SK-N-MC (cell line): ENCODE measurements around the gene ROBO2.

Experiments used
- DNase-seq: peaks from one replicate; pipeline ENCODE4 v3.0.0-alpha.2; 2011; ENCODE audit warnings: low read depth, low spot score
- H3K27ac ChIP-seq: fragments of 200-600 bp; sonication (generic); 2 replicates; pipeline ENCODE4 v1.5.1; 2016; ENCODE audit warnings: mixed run types
- H3K36me3 ChIP-seq: fragments of 200-600 bp; sonication (generic); 2 replicates; pipeline ENCODE4 v1.6.1; 2017; ENCODE audit warnings: antibody characterized with exemption, low read length, mixed read lengths; ENCODE audit not compliant: insufficient read depth
- H3K4me3 ChIP-seq: fragments of 200-600 bp; sonication (generic); 2 replicates; pipeline ENCODE4 v1.5.1; 2016
- H3K9ac ChIP-seq: fragments of 200-600 bp; sonication (generic); 2 replicates; pipeline ENCODE4 v1.8.0; 2017; ENCODE audit warnings: mixed run types, mixed read lengths; ENCODE audit not compliant: insufficient read length
- H3K9me3 ChIP-seq: fragments of 200-600 bp; sonication (generic); 2 replicates; pipeline ENCODE4 v1.6.1; 2017; ENCODE audit warnings: low read depth, mild to moderate bottlenecking, antibody characterized with exemption, low read length, moderate library complexity, mixed read lengths
- EZH2 ChIP-seq: fragments of 200-600 bp; sonication (generic); IDR thresholded peaks from one replicate; pipeline ENCODE4 v1.6.1; 2017; ENCODE audit warnings: antibody characterized with exemption
- FOXP2 ChIP-seq: optimal IDR thresholded peaks from 2 replicates; pipeline ENCODE3; 2011; ENCODE audit warnings: mild to moderate bottlenecking, moderate library complexity; ENCODE audit not compliant: insufficient read depth; ENCODE audit errors: extremely low read length, control extremely low read depth
- POLR2AphosphoS5 ChIP-seq: IDR thresholded peaks from 2 replicates; pipeline ENCODE4 v1.6.1; 2012; ENCODE audit warnings: mild to moderate bottlenecking, low read depth, low read length, borderline replicate concordance

Gene ROBO2

DNA sequence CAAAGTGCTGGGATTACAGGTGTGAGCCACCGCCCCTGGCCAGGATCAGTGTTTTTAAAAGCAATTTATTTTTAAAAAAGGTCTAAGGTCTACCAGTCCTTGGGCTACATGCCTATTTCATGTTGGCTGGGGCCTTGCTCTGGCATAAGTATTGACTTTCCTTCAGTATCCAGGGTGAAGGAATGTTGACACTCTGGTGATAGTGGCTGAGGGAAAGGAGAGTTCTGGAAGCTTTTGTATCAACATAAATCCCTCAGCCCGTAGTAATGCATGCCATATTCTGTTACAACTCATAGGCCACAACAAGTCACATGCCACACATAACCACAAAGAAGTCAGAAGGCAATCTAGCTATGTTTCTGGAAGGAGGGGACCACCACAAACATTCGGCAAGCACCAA, 273.9 kb downstream of the ROBO2 start:
- no peak overlapping the region for H3K27ac ChIP-seq
- H3K9me3 ChIP-seq = no peaks in the 10 kb centered on the region
- no peaks in the 10 kb centered on the region for H3K36me3 ChIP-seq
- no peak overlapping the region for H3K4me3 ChIP-seq
- DNase-seq = no peak
- no peak overlapping the region for H3K9ac ChIP-seq
- TF ChIP-seq EZH2 (no peak), POLR2AphosphoS5 (no peak), FOXP2 (no peak)

DNA sequence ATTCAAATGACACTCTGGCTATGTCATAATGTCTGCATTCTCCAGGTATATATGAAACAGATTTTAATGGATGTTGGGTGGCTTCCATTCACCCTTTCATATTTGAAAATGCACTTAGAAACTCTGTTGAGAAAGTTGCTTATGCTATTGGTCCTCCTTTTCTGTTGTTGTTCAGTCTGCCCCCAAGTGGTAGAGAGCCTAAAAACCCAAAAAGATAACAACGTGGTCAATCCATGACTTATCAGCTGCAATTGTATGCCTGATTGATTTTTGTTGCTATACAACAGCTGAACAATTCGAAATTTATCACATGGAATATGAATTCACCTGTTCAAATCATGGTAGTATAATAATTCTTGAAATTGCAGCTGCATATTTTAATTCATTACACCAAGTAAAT, 279.8 kb downstream of the ROBO2 start:
- H3K4me3 ChIP-seq = no peak overlapping the region
- no peaks in the 10 kb centered on the region for H3K36me3 ChIP-seq
- DNase-seq = no peak
- no peak overlapping the region for H3K27ac ChIP-seq
- TF ChIP-seq POLR2AphosphoS5 = no peak
- TF ChIP-seq FOXP2 = no peak
- no peaks in the 10 kb centered on the region for H3K9me3 ChIP-seq
- H3K9ac ChIP-seq = no peak overlapping the region

DNA sequence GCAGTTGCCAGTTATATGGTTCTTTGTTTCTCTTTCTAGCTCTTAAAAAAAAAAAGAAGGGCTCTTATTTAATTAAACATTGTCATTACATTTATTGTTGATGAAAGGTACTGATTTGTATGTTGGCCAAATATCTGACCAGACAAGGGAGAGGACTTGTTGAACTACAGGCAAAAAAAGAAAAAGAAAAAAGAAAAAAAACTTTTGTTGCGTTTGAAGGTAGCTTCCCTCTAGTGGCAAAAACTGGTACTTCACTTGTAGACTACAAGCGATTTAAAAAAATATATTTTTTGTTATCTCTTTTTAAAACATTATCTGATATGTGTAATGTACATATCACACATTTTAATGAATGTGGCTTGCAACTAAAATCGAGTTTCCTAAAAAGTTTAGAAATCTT, 280.6 kb downstream of the ROBO2 start:
- H3K9me3 ChIP-seq = no peaks in the 10 kb centered on the region
- TF ChIP-seq FOXP2 (no peak), POLR2AphosphoS5 (no peak), EZH2 (no peak)
- DNase-seq = no peak
- no peaks in the 10 kb centered on the region for H3K36me3 ChIP-seq
- H3K9ac ChIP-seq = no peak overlapping the region
- H3K27ac ChIP-seq = no peak overlapping the region
- H3K4me3 ChIP-seq = no peak overlapping the region

DNA sequence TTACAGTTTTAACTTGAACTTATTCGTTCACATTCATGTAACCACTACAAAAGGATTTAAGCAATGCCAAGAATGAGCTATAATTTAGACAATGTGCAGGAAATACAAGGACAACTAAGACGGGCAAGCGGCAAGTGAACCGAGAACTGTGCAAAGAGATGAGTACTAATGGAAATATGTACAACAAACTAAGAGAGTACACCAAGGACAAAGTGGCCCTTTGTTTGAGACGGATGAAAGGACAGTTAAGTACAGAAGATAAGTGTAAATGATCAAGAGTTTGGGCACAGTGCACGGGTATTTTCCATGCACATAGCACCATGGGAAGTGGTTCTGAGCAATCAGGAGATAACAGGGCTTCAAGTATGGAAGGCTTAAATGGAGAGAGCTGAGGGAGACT, 281.7 kb downstream of the ROBO2 start:
- no peaks in the 10 kb centered on the region for H3K9me3 ChIP-seq
- H3K9ac ChIP-seq = no peak overlapping the region
- TF ChIP-seq FOXP2 (no peak), POLR2AphosphoS5 (no peak), EZH2 (no peak)
- H3K4me3 ChIP-seq = no peak overlapping the region
- H3K27ac ChIP-seq = no peak overlapping the region
- no peak for DNase-seq
- no peaks in the 10 kb centered on the region for H3K36me3 ChIP-seq

DNA sequence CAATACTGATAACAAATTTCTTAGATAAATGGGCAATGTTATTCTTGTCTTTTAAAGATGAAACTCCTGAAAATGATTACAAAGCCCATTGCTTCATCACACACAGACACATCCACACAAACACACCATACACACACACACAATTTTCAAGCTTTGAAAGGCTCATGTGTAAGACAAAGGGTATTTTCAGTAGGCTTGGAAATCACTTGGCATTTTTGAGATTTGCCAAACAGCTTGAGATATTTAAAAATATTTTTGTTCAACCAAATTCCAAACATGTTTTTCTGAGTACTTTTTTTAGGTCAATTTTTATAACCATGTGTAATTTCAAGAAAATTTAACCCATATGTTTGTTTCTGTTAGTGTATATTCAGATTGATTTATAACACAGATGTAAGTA, 283.7 kb downstream of the ROBO2 start:
- no peak for TF ChIP-seq EZH2
- no peak for TF ChIP-seq FOXP2
- no peak for TF ChIP-seq POLR2AphosphoS5
- Histone ChIP-seq H3K9ac (no peak overlapping the region), H3K36me3 (no peaks in the 10 kb centered on the region), H3K9me3 (no peaks in the 10 kb centered on the region), H3K4me3 (no peak overlapping the region), H3K27ac (no peak overlapping the region)
- DNase-seq = no peak

DNA sequence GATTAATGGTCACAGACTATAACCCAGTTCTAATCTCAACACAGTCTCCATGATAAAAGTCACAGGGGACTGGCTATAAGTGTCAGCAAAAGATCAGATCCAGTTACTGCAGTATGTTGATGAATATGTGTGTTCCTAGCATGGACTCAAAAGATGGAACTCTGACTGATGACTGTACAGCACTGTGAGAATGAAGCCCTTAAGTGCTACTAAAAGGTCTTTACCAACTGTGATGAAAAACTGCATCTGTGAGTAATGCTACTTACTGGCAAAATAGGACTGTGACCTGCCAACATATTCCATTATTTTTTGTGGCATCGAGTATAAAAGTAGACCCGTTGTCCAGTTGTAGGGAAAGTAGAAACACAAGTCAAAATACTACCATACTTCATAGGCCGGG, 284.2 kb downstream of the ROBO2 start:
- TF ChIP-seq EZH2 (no peak), POLR2AphosphoS5 (no peak), FOXP2 (no peak)
- Histone ChIP-seq H3K27ac (no peak overlapping the region), H3K36me3 (no peaks in the 10 kb centered on the region), H3K9me3 (no peaks in the 10 kb centered on the region), H3K4me3 (no peak overlapping the region), H3K9ac (no peak overlapping the region)
- no peak for DNase-seq

DNA sequence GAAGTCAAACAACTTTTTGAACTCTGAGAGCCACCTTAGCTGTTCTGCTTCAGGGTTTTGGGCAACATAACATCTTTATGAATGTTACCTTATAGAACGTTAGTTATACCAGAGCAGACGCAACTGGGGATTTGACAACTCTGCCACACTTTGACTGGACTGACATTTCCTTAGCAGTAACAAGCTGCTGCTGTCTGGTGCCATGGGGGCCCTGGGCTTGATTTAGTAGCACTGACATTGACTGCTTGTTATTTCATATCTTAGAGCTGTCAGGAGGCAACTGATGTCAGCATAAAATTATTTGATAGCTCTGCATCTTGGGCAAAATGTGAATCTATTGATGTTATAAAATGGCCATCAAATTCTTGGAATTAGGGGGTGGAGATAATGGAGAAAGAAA, 285.4 kb downstream of the ROBO2 start:
- H3K27ac ChIP-seq = no peak overlapping the region
- no peak overlapping the region for H3K4me3 ChIP-seq
- no peaks in the 10 kb centered on the region for H3K9me3 ChIP-seq
- no peaks in the 10 kb centered on the region for H3K36me3 ChIP-seq
- TF ChIP-seq EZH2 (no peak), POLR2AphosphoS5 (no peak), FOXP2 (no peak)
- H3K9ac ChIP-seq = no peak overlapping the region
- no peak for DNase-seq

DNA sequence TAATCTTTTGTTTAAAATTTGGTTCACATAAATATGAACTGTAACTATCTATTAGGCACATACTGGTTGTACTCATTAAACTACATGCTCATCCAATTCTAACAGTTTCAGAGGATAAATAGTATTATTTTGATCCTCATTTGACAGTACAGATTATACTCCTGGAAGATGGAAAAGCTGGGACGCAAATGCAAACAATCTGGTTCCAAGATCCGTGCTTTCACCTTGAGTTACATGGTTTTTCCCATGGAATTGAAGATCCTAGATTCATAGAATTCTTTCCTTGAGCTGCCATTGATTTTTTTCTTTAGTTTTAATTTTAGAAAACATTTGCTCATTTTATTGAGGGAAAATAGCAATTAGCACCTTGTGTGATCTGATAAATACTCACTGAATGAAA, 285.8 kb downstream of the ROBO2 start:
- H3K4me3 ChIP-seq = no peak overlapping the region
- TF ChIP-seq POLR2AphosphoS5 = no peak
- no peak for TF ChIP-seq EZH2
- no peak for TF ChIP-seq FOXP2
- H3K36me3 ChIP-seq = no peaks in the 10 kb centered on the region
- no peak overlapping the region for H3K27ac ChIP-seq
- H3K9me3 ChIP-seq = no peaks in the 10 kb centered on the region
- DNase-seq = no peak
- H3K9ac ChIP-seq = no peak overlapping the region

DNA sequence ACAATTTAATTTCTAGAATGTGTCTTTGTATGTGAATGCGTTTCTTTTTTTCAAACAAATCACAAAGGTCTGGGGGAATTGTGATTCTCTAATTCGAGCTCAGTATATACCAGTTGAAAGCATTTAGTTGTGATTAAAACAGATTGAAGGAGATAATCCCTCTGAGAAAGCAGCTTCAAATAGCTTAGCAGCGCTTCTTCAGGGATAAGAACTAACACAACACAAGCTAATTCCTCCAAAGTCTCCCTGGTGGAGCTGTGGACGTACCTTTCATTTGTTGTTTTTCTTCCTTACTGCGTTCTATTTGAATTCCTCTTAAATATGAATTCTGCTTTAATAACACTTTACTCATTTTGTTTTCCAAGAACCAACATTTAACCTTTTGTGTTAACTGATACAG, 286.7 kb downstream of the ROBO2 start:
- no peak overlapping the region for H3K9ac ChIP-seq
- H3K4me3 ChIP-seq = no peak overlapping the region
- H3K36me3 ChIP-seq = no peaks in the 10 kb centered on the region
- no peak for DNase-seq
- H3K27ac ChIP-seq = no peak overlapping the region
- TF ChIP-seq EZH2 = no peak
- no peaks in the 10 kb centered on the region for H3K9me3 ChIP-seq

DNA sequence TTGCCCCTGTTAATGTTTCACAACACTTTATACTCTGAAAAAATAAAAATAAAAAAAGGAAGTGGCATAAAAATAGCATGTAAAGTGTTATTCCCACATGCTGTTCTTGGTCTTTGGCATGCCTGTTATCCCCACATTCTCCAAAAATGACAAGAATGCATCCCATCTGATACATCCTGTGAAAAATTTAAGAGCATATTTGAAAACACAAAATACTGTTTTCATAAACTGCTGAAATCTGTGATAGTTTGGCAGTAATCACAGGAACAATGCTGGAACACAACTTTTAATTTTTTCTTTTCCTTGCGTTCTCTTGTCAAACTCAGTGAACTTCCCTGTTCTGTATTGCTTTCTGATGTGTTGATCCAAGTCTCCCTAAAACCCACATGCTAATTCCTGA, 288.8 kb downstream of the ROBO2 start:
- no peak overlapping the region for H3K9ac ChIP-seq
- peak overlapping the region; percentile 19 for H3K27ac ChIP-seq
- TF ChIP-seq POLR2AphosphoS5 (no peak), FOXP2 (no peak), EZH2 (no peak)
- no peak overlapping the region for H3K4me3 ChIP-seq
- H3K36me3 ChIP-seq = no peaks in the 10 kb centered on the region
- H3K9me3 ChIP-seq = no peaks in the 10 kb centered on the region
- no peak for DNase-seq

DNA sequence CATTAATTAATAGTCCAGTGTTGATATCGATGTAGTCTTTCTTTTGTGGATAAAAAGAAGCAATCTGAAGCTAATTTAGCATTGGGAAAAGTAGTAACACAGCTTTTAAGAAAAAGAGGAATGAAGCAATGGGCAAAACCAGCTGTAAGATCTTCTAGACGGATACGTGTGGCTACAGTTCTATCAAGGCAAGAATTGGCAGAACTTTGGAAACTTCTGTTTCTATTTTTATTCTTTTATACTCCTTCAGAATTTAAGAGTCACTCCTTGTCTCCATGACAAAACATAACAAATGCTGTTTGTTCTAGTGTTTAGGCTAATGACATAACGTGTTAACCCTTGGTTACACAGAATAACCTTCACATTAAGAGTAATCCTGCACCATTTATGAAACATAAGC, 289.2 kb downstream of the ROBO2 start:
- Histone ChIP-seq H3K9me3 (no peaks in the 10 kb centered on the region), H3K36me3 (no peaks in the 10 kb centered on the region), H3K27ac (peak overlapping the region; percentile 19; the same call in 1 of the 2 replicates), H3K4me3 (no peak overlapping the region), H3K9ac (no peak overlapping the region)
- DNase-seq = no peak
- TF ChIP-seq FOXP2 (no peak), EZH2 (no peak), POLR2AphosphoS5 (no peak)
